Activated CD4-positive, alpha-beta T cell treated with anti-CD3 and anti-CD28 coated beads for 4 hours (primary cell): ENCODE results near the gene CCRL2.
A peak's percentile ranks its signal among the peaks of the same experiment; 100 is the strongest.

Experiments used
- DNase-seq, 2 donors: peaks; one replicate each; pipeline ENCODE4 v3.0.0-alpha.2; 2020

CCRL2 gene

GRCh38 chr3:46406788-46407611 lies at the start of gene CCRL2, which contains the start of gene CCR5AS:
CCRL2 (plus strand) TSS chr3:46407259; CDS start chr3:46408080, 821 bp downstream.
CCR5AS (minus strand) TSS chr3:46407066.
- peak; percentile 8 to 25 for DNase-seq

GRCh38 chr3:46358466-46358865 lies 48.6 kb upstream of the CCRL2 start:
- DNase-seq, result no peak

- DNase-seq, result no peak
Measured at GRCh38 chr3:46359733-46360493, 47.1 kb upstream of the CCRL2 start.

- DNase-seq, result no peak
Measured at GRCh38 chr3:46360907-46361306, 46.2 kb upstream of the CCRL2 start.

- DNase-seq, result no peak
Measured at GRCh38 chr3:46361408-46362283, 45.4 kb upstream of the CCRL2 start.

GRCh38 chr3:46365041-46365440 lies 42.0 kb upstream of the CCRL2 start:
- DNase-seq, result no peak

- DNase-seq, result no peak
Measured at GRCh38 chr3:46365737-46366524, 41.1 kb upstream of the CCRL2 start.

GRCh38 chr3:46367811-46368210 lies 39.2 kb upstream of the CCRL2 start:
- no peak for DNase-seq

- DNase-seq, result peak; percentile 50 to 57
Measured at GRCh38 chr3:46368569-46368968, 38.5 kb upstream of the CCRL2 start.

GRCh38 chr3:46369151-46369550 lies 37.9 kb upstream of the CCRL2 start:
- no peak for DNase-seq

- no peak for DNase-seq
Measured at GRCh38 chr3:46369675-46370132, 37.4 kb upstream of the CCRL2 start.

GRCh38 chr3:46370839-46371518 lies 36.1 kb upstream of the CCRL2 start, which contains the start of gene CCR5:
CCR5 (plus strand) TSS chr3:46370946; CDS start chr3:46372903, 1,957 bp downstream.
- no peak for DNase-seq

- DNase-seq, result no peak
Measured at GRCh38 chr3:46371519-46372340, 35.3 kb upstream of the CCRL2 start.

- DNase-seq, result no peak
Measured at GRCh38 chr3:46372492-46373359, 34.3 kb upstream of the CCRL2 start.

GRCh38 chr3:46374755-46375154 lies 32.3 kb upstream of the CCRL2 start:
- no peak for DNase-seq

GRCh38 chr3:46375218-46375617 lies 31.8 kb upstream of the CCRL2 start:
- no peak for DNase-seq

- DNase-seq, result no peak
Measured at GRCh38 chr3:46375814-46376213, 31.2 kb upstream of the CCRL2 start.

- peak; percentile 48 to 61 for DNase-seq
Measured at GRCh38 chr3:46378426-46378942, 28.6 kb upstream of the CCRL2 start.
